SH-SY5Y (cell line): Measurements from ENCODE around the gene KIR2DL1.
"Not testable (repeated sequence)": the region's sequence is repeated elsewhere in the genome, so short reads cannot be mapped to it uniquely, and the experiment has no call there.

Experiments
- GATA2 ChIP-seq: IDR thresholded peaks from 2 replicates; pipeline ENCODE4 v1.6.1; 2011; ENCODE audit warnings: mild to moderate bottlenecking, low read depth, low read length
- GATA3 ChIP-seq: IDR thresholded peaks from 2 replicates; pipeline ENCODE4 v1.6.1; 2011; ENCODE audit warnings: low read depth, mild to moderate bottlenecking, low read length, moderate library complexity

Gene KIR2DL1

GRCh38 chr19:54804101-54804500 is 34.5 kb downstream of the KIR2DL1 start:
- TF ChIP-seq GATA2 = no peak
- no peak for TF ChIP-seq GATA3

DNA sequence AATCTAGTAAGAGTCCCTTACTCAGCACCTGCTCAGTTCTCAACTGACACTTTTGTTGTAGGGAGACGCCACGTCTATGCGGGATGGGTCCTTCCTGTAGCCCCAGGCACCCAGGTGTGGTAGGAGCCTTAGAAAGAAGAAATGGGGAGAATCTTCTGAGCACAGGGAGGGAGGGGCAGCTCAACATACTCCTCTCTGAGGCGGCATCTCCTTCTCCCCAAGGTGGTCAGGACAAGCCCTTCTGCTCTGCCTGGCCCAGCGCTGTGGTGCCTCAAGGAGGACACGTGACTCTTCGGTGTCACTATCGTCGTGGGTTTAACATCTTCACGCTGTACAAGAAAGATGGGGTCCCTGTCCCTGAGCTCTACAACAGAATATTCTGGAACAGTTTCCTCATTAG is 35.0 kb downstream of the KIR2DL1 start:
- no peak for TF ChIP-seq GATA3
- no peak for TF ChIP-seq GATA2

DNA sequence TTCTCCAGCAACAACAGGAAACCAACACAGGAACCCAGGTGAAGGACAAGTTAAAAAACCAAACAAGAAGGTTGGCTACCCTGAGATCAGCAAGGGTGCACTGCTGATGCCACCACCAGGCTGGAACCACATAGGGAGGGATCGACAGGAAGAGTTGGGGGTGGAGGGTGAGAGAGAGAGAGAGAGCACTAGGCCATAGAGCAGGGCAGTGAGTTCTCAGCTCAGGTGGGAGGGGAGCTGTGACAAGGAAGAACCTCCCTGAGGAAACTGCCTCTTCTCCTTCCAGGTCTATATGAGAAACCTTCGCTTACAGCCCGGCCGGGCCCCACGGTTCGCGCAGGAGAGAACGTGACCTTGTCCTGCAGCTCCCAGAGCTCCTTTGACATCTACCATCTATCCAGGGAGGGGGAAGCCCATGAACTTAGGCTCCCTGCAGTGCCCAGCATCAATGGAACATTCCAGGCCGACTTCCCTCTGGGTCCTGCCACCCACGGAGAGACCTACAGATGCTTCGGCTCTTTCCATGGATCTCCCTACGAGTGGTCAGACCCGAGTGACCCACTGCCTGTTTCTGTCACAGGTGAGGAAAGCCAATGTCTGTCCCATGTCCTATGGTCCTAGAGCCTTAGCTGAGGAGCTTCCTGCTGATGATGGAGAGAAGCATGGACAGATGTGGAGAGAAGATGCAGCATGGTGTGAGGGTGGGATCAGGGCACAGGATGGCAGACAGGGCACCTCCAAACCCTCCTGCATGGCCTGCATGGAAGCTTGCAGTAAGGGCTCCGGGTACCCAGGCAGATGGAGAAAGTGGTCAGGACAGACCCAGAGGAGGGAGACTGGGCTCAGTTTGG is 36.3 kb downstream of the KIR2DL1 start:
- TF ChIP-seq GATA3 (no peak), GATA2 (no peak)

DNA sequence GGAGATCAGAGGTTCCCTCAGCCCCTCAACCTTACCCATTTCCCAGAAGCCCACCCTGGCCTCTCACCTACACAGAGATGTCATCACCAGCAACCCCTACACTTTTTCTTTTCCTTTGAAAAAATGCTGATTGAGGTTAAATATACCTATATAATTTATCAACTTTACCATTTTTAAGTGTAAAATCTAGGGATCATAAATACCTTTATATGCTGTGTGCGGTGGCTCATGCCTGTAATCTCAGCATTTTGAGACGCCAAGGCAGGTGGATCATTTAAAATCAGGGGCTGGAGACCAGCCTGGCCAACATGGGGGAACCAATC is 36.9 kb downstream of the KIR2DL1 start:
- TF ChIP-seq GATA2 (no peak), GATA3 (no peak)

DNA sequence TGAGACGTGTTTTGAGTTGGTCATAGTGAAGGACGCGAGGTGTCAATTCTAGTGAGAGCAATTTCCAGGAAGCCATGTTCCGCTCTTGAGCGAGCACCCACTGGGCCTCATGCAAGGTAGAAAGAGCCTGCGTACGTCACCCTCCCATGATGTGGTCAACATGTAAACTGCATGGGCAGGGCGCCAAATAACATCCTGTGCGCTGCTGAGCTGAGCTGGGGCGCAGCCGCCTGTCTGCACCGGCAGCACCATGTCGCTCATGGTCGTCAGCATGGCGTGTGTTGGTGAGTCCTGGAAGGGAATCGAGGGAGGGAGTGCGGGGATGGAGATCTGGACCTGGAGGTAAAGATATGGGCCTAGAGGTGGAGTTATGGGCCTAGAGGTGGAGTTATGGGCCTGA is 46.7 kb downstream of the KIR2DL1 start, which contains the start of gene KIR3DL1:
TSS of gene KIR3DL1 (plus strand) at position 218 of the 400 bp plus-strand sequence.
- not testable (repeated sequence) for TF ChIP-seq GATA3, GATA2

DNA sequence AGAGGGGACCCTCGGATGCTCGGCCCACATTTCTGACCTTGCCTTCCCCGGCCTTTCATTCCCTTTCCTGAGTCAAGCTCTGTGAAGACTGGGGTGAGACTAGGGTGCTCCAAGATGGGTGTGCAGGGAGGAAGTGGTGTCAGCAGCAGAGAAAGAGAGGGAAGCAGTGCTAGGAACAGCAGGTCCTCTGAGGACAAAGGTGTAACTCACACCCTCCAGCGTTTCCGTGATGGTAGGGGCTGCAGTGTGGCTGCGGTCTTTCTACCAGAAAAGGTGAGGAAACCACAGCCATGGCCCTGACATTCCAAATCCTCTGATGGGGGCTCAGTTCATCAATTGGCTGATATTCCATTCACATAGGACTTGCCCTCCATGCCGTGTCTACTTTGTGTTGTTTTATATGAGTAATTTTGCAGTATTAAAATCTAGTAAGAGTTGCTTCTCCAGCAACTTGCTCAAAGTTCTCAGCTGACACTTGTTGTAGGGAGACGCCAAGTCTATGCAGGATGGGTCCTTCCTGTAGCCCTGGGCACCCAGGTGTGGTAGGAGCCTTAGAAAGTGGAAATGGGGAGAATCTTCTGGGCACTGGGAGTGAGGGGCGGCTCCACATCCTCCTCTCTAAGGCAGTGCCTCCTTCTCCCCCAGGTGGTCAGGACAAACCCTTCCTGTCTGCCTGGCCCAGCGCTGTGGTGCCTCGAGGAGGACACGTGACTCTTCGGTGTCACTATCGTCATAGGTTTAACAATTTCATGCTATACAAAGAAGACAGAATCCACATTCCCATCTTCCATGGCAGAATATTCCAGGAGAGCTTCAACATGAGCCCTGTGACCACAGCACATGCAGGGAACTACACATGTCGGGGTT is 48.3 kb downstream of the KIR2DL1 start:
- TF ChIP-seq GATA2 = no peak
- no peak for TF ChIP-seq GATA3

DNA sequence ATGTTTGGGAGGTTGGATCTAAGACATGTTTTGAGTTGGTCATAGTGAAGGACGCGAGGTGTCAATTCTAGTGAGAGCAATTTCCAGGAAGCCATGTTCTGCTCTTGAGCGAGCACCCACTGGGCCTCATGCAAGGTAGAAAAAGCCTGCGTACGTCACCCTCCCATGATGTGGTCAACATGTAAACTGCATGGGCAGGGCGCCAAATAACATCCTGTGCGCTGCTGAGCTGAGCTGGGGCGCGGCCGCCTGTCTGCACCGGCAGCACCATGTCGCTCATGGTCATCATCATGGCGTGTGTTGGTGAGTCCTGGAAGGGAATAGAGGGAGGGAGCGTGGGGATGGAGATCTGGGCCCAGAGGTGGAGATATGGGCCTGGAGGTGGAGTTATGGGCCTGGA is 62.9 kb downstream of the KIR2DL1 start, which contains the start of gene KIR2DS4:
TSS of gene KIR2DS4 (plus strand) at position 181 of the 400 bp plus-strand sequence.
- not testable (repeated sequence) for TF ChIP-seq GATA3, GATA2
